VCaP (cell line): ENCODE data around the gene ARHGAP9.
A peak's percentile ranks its signal among the peaks of the same experiment; 100 is the strongest.

ENCODE experiments used
- H3K27ac ChIP-seq: fragments of 450-650 bp; 2 replicates; pipeline ENCODE4 v1.5.1; 2017
- CTCF ChIP-seq: fragments of 450-650 bp; conservative IDR thresholded peaks from 2 replicates; pipeline ENCODE4 v1.5.1; 2017; ENCODE audit warnings: mild to moderate bottlenecking, moderate library complexity

ARHGAP9 gene

GRCh38 chr12:57481671-57482070, 2.0 kb upstream of the ARHGAP9 start:
- TF ChIP-seq CTCF: no peak
- no peak overlapping the region for H3K27ac ChIP-seq

GRCh38 chr12:57479043-57479375, 657 bp downstream of the ARHGAP9 start:
- H3K27ac ChIP-seq: no peak overlapping the region
- no peak for TF ChIP-seq CTCF

GRCh38 chr12:57477710-57478681, 1.7 kb downstream of the ARHGAP9 start:
- TF ChIP-seq CTCF: no peak
- no peak overlapping the region for H3K27ac ChIP-seq

GRCh38 chr12:57476993-57477709, 2.5 kb downstream of the ARHGAP9 start:
- no peak for TF ChIP-seq CTCF

GRCh38 chr12:57476162-57476992, 3.3 kb downstream of the ARHGAP9 start:
- 0 out of 2 replicates have a peak, but pooled peaks have one; percentile 27 for TF ChIP-seq CTCF
- peak overlapping the region; percentile 35; the same call in 1 of the 2 replicates for H3K27ac ChIP-seq

More at GRCh38 chr12:57476993-57477709, 2.5 kb downstream of the ARHGAP9 start:
- H3K27ac ChIP-seq: no peak overlapping the region

GRCh38 chr12:57475271-57476161, 4.2 kb downstream of the ARHGAP9 start:
- H3K27ac ChIP-seq: peak overlapping the region; percentile 35; the same call in 1 of the 2 replicates
- no peak for TF ChIP-seq CTCF
